ENCODE measurements around the gene GDPD3. TPM values are rescaled to one million over a fixed set of nuclear protein-coding genes. Genes with fewer than 3 reads are reported as not detected.

GDPD3 gene
- total and polyA plus RNA-seq, 9 of the 15 experiments (the other 6 are each of a cell fraction or from before 2014, with no cell fraction given) = 0.47 to 3.9 (median 1.1) TPM

GRCh38 chr16:30092373-30093010 lies 20.8 kb downstream of the GDPD3 start (continued):
- no peak for TF ChIP-seq NCOA2 (IDR thresholded peaks at IDR 0.05; ENCODE audit: partially characterized antibody in 2 of 2)
- TF ChIP-seq GMEB1 (CRISPR knock-in tag; IDR thresholded peaks at IDR 0.05) = peak; percentile 71
- TF ChIP-seq ZNF263 (CRISPR knock-in tag; IDR thresholded peaks at IDR 0.05; ENCODE audit: borderline replicate concordance) = no peak; the same call in 1 of the 2 replicates
- peak; percentile 98 for TF ChIP-seq MYC (IDR thresholded peaks at IDR 0.05; ENCODE audit: low read depth, low read length)
- 0 out of 2 replicates have a peak, but pooled peaks have one; percentile 60 for TF ChIP-seq MYC (CRISPR knock-in tag; IDR thresholded peaks at IDR 0.05; ENCODE audit: borderline replicate concordance, low read depth)
- TF ChIP-seq PTRF (tag; IDR thresholded peaks at IDR 0.05) = peak; percentile 89
- TF ChIP-seq SUPT5H (IDR thresholded peaks at IDR 0.05) = peak; percentile 47; the same call in 1 of the 2 replicates
- TF ChIP-seq ZC3H8 (IDR thresholded peaks at IDR 0.05) = no peak
- TF ChIP-seq THRAP3 (IDR thresholded peaks at IDR 0.05; ENCODE audit: borderline replicate concordance) = 0 out of 2 replicates have a peak, but pooled peaks have one; percentile 31
- TF ChIP-seq, protein P1, sequence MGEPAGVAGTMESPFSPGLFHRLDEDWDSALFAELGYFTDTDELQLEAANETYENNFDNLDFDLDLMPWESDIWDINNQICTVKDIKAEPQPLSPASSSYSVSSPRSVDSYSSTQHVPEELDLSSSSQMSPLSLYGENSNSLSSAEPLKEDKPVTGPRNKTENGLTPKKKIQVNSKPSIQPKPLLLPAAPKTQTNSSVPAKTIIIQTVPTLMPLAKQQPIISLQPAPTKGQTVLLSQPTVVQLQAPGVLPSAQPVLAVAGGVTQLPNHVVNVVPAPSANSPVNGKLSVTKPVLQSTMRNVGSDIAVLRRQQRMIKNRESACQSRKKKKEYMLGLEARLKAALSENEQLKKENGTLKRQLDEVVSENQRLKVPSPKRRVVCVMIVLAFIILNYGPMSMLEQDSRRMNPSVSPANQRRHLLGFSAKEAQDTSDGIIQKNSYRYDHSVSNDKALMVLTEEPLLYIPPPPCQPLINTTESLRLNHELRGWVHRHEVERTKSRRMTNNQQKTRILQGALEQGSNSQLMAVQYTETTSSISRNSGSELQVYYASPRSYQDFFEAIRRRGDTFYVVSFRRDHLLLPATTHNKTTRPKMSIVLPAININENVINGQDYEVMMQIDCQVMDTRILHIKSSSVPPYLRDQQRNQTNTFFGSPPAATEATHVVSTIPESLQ (CRISPR knock-in tag; IDR thresholded peaks at IDR 0.05) = peak; percentile 87; the same call in 1 of the 2 replicates
- peak; percentile 94 for TF ChIP-seq CXXC5 (CRISPR knock-in tag; IDR thresholded peaks at IDR 0.05)
- peak; percentile 95 for TF ChIP-seq TSHZ1 (CRISPR knock-in tag; IDR thresholded peaks at IDR 0.05)
- TF ChIP-seq CTBP1 (IDR thresholded peaks at IDR 0.05; ENCODE audit: borderline replicate concordance) = peak; percentile 82; the same call in 1 of the 2 replicates
- TF ChIP-seq ESRRA (IDR thresholded peaks at IDR 0.05; ENCODE audit: borderline replicate concordance, low read depth) = peak; percentile 78
- TF ChIP-seq ID3 (CRISPR knock-in tag; IDR thresholded peaks at IDR 0.05) = peak; percentile 69; the same call in 1 of the 2 replicates
- peak; percentile 96 for TF ChIP-seq ID3 (tag; IDR thresholded peaks at IDR 0.05)
- peak; percentile 23; the same call in 1 of the 2 replicates for TF ChIP-seq CREB3L1 (IDR thresholded peaks at IDR 0.05; ENCODE audit: borderline replicate concordance, low read depth)
- no peak for TF ChIP-seq SREBF1 (IDR thresholded peaks at IDR 0.05; ENCODE audit: borderline replicate concordance, low read depth, low read length)
- TF ChIP-seq MTA2 (IDR thresholded peaks at IDR 0.05; ENCODE audit: low read depth) = no peak

All from K562 (cell line).